K562 (cell line): ENCODE results near the gene MICALL2.

Experiments
- BHLHE40 ChIP-seq: IDR thresholded peaks from 2 replicates; pipeline ENCODE4 v1.6.1; 2011; ENCODE audit warnings: low read length, improper control_type of control experiment
- ZBTB17 ChIP-seq: fragments of 450-650 bp; formaldehyde crosslinking; IDR thresholded peaks from 2 replicates; pipeline ENCODE4 v1.4.0; 2020; ENCODE audit warnings: mild to moderate bottlenecking

DNA sequence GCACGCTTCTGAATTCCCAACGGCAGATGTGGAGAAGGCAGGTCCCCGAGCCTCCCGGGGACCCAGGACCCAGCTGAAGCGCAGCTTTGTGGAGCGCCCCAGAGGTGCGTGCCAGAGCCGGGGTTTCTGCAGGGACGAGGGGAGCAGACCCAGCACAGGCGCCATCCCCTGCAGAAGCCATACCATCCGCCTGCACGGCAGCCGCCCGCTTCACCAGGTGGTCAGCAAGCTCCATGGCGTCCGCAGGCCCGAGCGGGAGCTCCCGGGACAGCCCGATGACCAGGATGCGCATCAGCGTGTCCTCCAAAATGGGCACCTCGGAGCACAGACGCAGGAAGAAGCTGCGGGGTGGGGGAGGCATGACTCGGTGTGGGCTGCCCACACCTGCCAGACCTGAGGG, 34.3 kb upstream of the MICALL2 start:
- TF ChIP-seq ZBTB17 (CRISPR knock-in tag), result no peak
- no peak for TF ChIP-seq BHLHE40
